DND-41 (cell line): ENCODE data around the gene HMBS.

Experiments
- CTCF ChIP-seq: IDR thresholded peaks from 2 replicates; pipeline ENCODE4 v1.5.1; 2012; ENCODE audit warnings: borderline replicate concordance, low read length, moderate library complexity, mild to moderate bottlenecking; ENCODE audit not compliant: poor library complexity, severe bottlenecking; ENCODE audit errors: extremely low read depth
- EZH2 ChIP-seq: IDR thresholded peaks from 3 replicates; pipeline ENCODE4 v1.6.1; 2012; ENCODE audit warnings: borderline replicate concordance, low read depth, mild to moderate bottlenecking, moderate library complexity, low read length, inconsistent platforms; ENCODE audit not compliant: severe bottlenecking

DNA sequence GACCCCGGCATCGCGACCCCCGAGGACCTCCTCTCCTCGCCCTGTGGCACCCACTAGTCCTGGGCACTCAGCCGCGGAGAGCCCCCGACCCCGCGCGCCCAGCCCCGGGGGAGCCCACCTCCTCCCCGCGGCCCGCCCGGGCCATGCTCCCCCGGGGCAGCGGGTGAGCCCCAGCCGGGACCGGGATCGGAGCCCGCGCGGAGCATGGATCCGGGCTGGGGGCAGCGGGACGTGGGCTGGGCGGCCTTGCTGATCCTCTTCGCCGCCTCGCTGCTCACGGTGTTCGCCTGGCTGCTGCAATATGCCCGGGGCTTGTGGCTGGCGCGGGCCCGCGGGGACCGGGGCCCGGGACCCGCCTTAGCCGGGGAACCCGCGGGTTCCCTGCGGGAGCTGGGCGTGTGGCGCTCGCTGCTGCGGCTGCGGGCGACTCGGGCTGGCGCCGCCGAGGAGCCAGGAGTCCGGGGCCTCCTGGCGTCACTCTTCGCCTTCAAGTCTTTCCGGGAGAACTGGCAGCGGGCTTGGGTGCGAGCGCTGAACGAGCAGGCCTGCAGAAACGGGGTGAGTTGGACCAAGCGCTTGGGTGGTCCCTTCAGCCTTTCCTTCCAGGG lies 23.0 kb downstream of the HMBS start:
- TF ChIP-seq CTCF (no peak), EZH2 (no peak)
